K562 (cell line): ENCODE measurements around the gene PHOX2A. TPM values are rescaled to one million over a fixed set of nuclear protein-coding genes. Genes with fewer than 3 reads are reported as not detected.
"Not testable (repeated sequence)": the region's sequence is repeated elsewhere in the genome, so short reads cannot be mapped to it uniquely, and the experiment has no call there.

Experiments used
- ATAC-seq: fragments of 200-7000 bp; cut with Tn5 transposase; 3 replicates; pipeline ENCODE4 v1.9.1; 2020; ENCODE audit warnings: moderate library complexity
- BruUV-seq: library from RNA; stranded (reverse); fragments of 400-500 nt; replicated peaks from 2 replicates; lab custom pipeline; 2021; lab: Mats Ljungman, UMichigan
- CTCF ChIA-PET: fragments of 300-600 bp; formaldehyde crosslinking; extraction: SDS; loops from one replicate; lab custom pipeline; 2021; ENCODE audit warnings: low intra/inter-chr PET ratio; lab: Yijun Ruan, JAX
- POLR2A ChIA-PET: fragments of 300-600, 350-650 bp; sonication (Branson Sonifier 250); formaldehyde crosslinking; extraction: SDS; loops from one replicate; lab custom pipeline; 2021; ENCODE audit warnings: antibody characterized with exemption, inconsistent platforms; lab: Yijun Ruan, JAX
- DNase-seq, 4 experiments: peaks; one replicate each; pipeline versions ENCODE4 v3.0.0 to v3.0.0-alpha.2; 2011 to 2018; ENCODE audit warnings: low spot score in 3 of 4, mixed read lengths in 3 of 4; ENCODE audit errors: extremely low read depth in 1 of 4
- FAIRE-seq: peaks from 2 replicates; lab custom pipeline; 2011; peaks lifted over from hg19 to GRCh38; lab: Jason Lieb, UNC
- H2AFZ ChIP-seq: 2 replicates; pipeline ENCODE4 v1.6.0; 2011; ENCODE audit warnings: low read depth, low read length, control low read depth, inconsistent platforms
- H3K27ac ChIP-seq: fragments of 200-600 bp; 3 replicates; pipeline ENCODE4 v1.8.0; 2011; ENCODE audit warnings: low read depth, mild to moderate bottlenecking, control low read depth, inconsistent platforms, low read length, moderate library complexity, mixed read lengths; ENCODE audit errors: extremely low read depth
- H3K27me3 ChIP-seq, 2 experiments: fragments of 300-600 bp in 1 of 2; 2 replicates in 1 of 2; 3 replicates in 1 of 2; pipeline versions ENCODE4 v1.6.0 to v1.8.0; 2011; ENCODE audit warnings: inconsistent platforms in 2 of 2, low read length in 2 of 2, mild to moderate bottlenecking in 1 of 2, mixed read lengths in 1 of 2, moderate library complexity in 1 of 2; ENCODE audit not compliant: control insufficient read depth in 2 of 2, insufficient read depth in 2 of 2
- H3K36me3 ChIP-seq: fragments of 300-600 bp; 3 replicates; pipeline ENCODE4 v1.8.0; 2011; ENCODE audit warnings: mild to moderate bottlenecking, low read length, inconsistent platforms; ENCODE audit not compliant: control insufficient read depth, insufficient read depth
- H3K4me1 ChIP-seq, 2 experiments: fragments of 200-600 bp in 1 of 2; replicated peaks in 1 of 2; 2 replicates in 1 of 2; 3 replicates in 1 of 2; pipeline versions ENCODE4 v1.5.1 to v1.8.0; 2011; ENCODE audit warnings: inconsistent platforms in 2 of 2, low read length in 2 of 2, mild to moderate bottlenecking in 1 of 2, mixed read lengths in 1 of 2, moderate library complexity in 1 of 2; ENCODE audit not compliant: control insufficient read depth in 2 of 2, insufficient read depth in 2 of 2
- H3K4me2 ChIP-seq: 2 replicates; pipeline ENCODE4 v1.6.1; 2011; ENCODE audit warnings: low read length, control low read depth, inconsistent platforms, mixed read lengths; ENCODE audit not compliant: insufficient read depth
- H3K4me3 ChIP-seq: fragments of 200-600 bp; sonication (generic), shearing (Covaris generic); 2 replicates; pipeline ENCODE4 v1.5.1; 2016; ENCODE audit warnings: control low read depth, inconsistent platforms
- H3K79me2 ChIP-seq: fragments of 200-600 bp; 3 replicates; pipeline ENCODE4 v1.8.0; 2011; ENCODE audit warnings: low read length, inconsistent platforms; ENCODE audit not compliant: control insufficient read depth, insufficient read depth
- H3K9ac ChIP-seq, 2 experiments: 2 replicates each; pipeline versions ENCODE4 v1.6.0 to v1.6.1; 2011; ENCODE audit warnings: low read depth in 2 of 2, low read length in 2 of 2, control low read depth in 1 of 2, inconsistent platforms in 1 of 2, mild to moderate bottlenecking in 1 of 2, mixed read lengths in 1 of 2; ENCODE audit not compliant: insufficient read depth in 1 of 2
- H3K9me1 ChIP-seq: one replicate; pipeline ENCODE4 v1.6.0; 2011; ENCODE audit warnings: inconsistent platforms, mild to moderate bottlenecking, low read length, moderate library complexity; ENCODE audit not compliant: control insufficient read depth, insufficient read depth
- H3K9me3 ChIP-seq: replicated peaks from 2 replicates; pipeline ENCODE4 v1.5.1; 2011; ENCODE audit warnings: low read depth, low read length, inconsistent platforms; ENCODE audit not compliant: control insufficient read depth, insufficient read depth
- H4K20me1 ChIP-seq: replicated peaks from 2 replicates; pipeline ENCODE4 v1.6.1; 2011; ENCODE audit warnings: low read length, inconsistent platforms, mixed read lengths; ENCODE audit not compliant: control insufficient read depth, insufficient read depth
- BACH1 ChIP-seq: fragments of 200-800 bp; sonication (Bioruptor generic); IDR thresholded peaks from 2 replicates; pipeline ENCODE4 v1.6.1; 2016; ENCODE audit warnings: missing genetic modification characterization, missing compliant biosample characterization
- EHMT2 ChIP-seq: fragments of 450-650 bp; IDR thresholded peaks from 2 replicates; pipeline ENCODE4 v1.6.1; 2018; ENCODE audit warnings: antibody characterized with exemption
- GATAD2B ChIP-seq: fragments of 450-650 bp; IDR thresholded peaks from 2 replicates; pipeline ENCODE4 v1.6.1; 2017; ENCODE audit warnings: mild to moderate bottlenecking, borderline replicate concordance
- HDAC2 ChIP-seq: fragments of 450-650 bp; IDR thresholded peaks from 2 replicates; pipeline ENCODE4 v1.6.1; 2016; ENCODE audit warnings: mild to moderate bottlenecking
- MEF2A ChIP-seq: IDR thresholded peaks from 2 replicates; pipeline ENCODE4 v1.6.1; 2011; ENCODE audit warnings: low read depth, mild to moderate bottlenecking, low read length, moderate library complexity; ENCODE audit not compliant: control insufficient read depth
- MTA2 ChIP-seq: fragments of 450-650 bp; IDR thresholded peaks from 2 replicates; pipeline ENCODE4 v1.6.1; 2016; ENCODE audit warnings: low read depth
- RBM39 ChIP-seq: fragments of 200-400 bp; formaldehyde crosslinking; optimal IDR thresholded peaks from 2 replicates; pipeline ENCODE3; 2018; ENCODE audit warnings: low read depth, low read length
- TAF1 ChIP-seq: IDR thresholded peaks from 2 replicates; pipeline ENCODE4 v1.6.1; 2011; ENCODE audit warnings: mild to moderate bottlenecking, low read length, moderate library complexity; ENCODE audit not compliant: insufficient read depth, control insufficient read depth, severe bottlenecking; ENCODE audit errors: extremely low read depth
- ZBTB7A ChIP-seq: IDR thresholded peaks from 2 replicates; pipeline ENCODE4 v1.6.1; 2011; ENCODE audit warnings: low read depth, mild to moderate bottlenecking, low read length, moderate library complexity, borderline replicate concordance; ENCODE audit not compliant: control insufficient read depth
- ZNF644 ChIP-seq: fragments of 200-800 bp; sonication (Bioruptor generic); IDR thresholded peaks from 2 replicates; pipeline ENCODE4 v1.6.1; 2016; ENCODE audit warnings: low read depth, missing genetic modification characterization, missing compliant biosample characterization
- WGBS: fragments of 100-300 bp; shearing (Covaris generic); methylation state at CpG from one replicate; pipeline ENCODE4 v1.1.6; 2016; ENCODE audit warnings: low coverage, mixed read lengths; ENCODE audit not compliant: insufficient coverage; ENCODE audit errors: missing lambda C conversion rate; 5-methylcytosine and 5-hydroxymethylcytosine counted together
- in situ Hi-C: fragments of 300-500 bp; cut with MboI; formaldehyde crosslinking; loops from 4 replicates; pipeline ENCODE4 v1.15.0; 2018; ENCODE audit warnings: inconsistent platforms, mixed read lengths
- intact Hi-C: fragments of 100-400 bp; cut with micrococcal nuclease; formaldehyde crosslinking; loops from 2 replicates; pipeline ENCODE4 v1.14.2; 2022
- polyA plus RNA-seq, 8 experiments: library from polyadenylated mRNA; depleted of rRNA in 4 of 8; stranded (reverse) in 5 of 8; unstranded in 3 of 8; fragments of >200 nt; fragmentation: Nextera tagmentation in 2 of 8; fragmentation: Illumina TruSeq in 1 of 8; extraction: Ambion mirVana in 2 of 8; extraction: Trizol in 1 of 8; gene quantifications; 2 replicates each; pipeline versions ENCODE4 v1.2.1 to v1.2.3, GENCODE V29; 2011 to 2014; ENCODE audit warnings: inconsistent platforms in 1 of 8, missing spikeins in 1 of 8
- total RNA-seq, 7 experiments: library from RNA; depleted of rRNA in 6 of 7; stranded (reverse); fragments of >200 nt in 6 of 7; fragmentation: Illumina TruSeq in 2 of 7; extraction: Trizol in 2 of 7; gene quantifications; 2 replicates each; pipeline versions ENCODE4 v1.2.1 to v1.2.3, GENCODE V29; 2011 to 2021; ENCODE audit warnings: low replicate concordance in 1 of 7

Gene PHOX2A
- total and polyA plus RNA-seq, 9 of the 15 experiments (the other 6 are each of a cell fraction or from before 2014, with no cell fraction given) = not detected

DNA sequence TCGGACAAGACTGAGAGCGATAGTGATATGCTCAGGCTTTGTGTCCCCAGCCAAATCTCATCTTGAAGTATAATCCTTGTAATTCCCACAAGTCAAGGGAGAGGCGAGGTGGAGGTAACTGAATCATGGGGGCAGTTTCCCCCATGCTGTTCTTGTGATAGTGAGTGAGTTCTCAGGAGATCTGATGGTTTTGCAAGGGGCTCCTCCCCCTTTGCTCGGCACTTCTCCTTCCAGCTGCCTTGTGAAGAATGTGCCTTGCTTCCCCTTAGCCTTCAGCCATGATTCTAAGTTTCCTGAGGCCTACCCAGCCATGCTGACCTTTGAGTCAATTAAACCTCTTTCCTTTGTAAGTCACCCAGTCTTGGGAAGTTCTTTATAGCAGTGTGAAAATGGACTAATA lies 34.9 kb downstream of the PHOX2A start:
- Histone ChIP-seq H3K9me1 (no peaks in the 10 kb centered on the region), H3K4me2 (no peak overlapping the region), H3K79me2 (no peaks in the 10 kb centered on the region), H3K36me3 (no peaks in the 10 kb centered on the region), H3K9ac (no peak overlapping the region), H3K27ac (no peak overlapping the region), H3K4me1 (no peaks in the 10 kb centered on the region; a peak in 1 of 5 replicates), H4K20me1 (no peaks in the 10 kb centered on the region), H3K9me3 (no peaks in the 10 kb centered on the region; the same call in 1 of the 2 replicates), H2AFZ (no peak overlapping the region), H3K27me3 (no peaks in the 10 kb centered on the region), H3K4me3 (no peak overlapping the region)
- no peak for TF ChIP-seq HDAC2
- TF ChIP-seq GATAD2B = no peak
- no peak for FAIRE-seq
- in situ Hi-C loops (no loop called here), intact Hi-C loops (no loop called here)
- ATAC-seq = no peak
- no TSS peak for BruUV-seq
- 10% methylated on average over 4 of the region's 4 CpGs for WGBS
- no peak for DNase-seq
- ChIA-PET POLR2A (interaction anchor here (0.6 kb wide), 1 partner anchor 636 kb away, joined by 3 read pairs; no protein-coding TSS in a partner anchor), CTCF (no interaction called here)

DNA sequence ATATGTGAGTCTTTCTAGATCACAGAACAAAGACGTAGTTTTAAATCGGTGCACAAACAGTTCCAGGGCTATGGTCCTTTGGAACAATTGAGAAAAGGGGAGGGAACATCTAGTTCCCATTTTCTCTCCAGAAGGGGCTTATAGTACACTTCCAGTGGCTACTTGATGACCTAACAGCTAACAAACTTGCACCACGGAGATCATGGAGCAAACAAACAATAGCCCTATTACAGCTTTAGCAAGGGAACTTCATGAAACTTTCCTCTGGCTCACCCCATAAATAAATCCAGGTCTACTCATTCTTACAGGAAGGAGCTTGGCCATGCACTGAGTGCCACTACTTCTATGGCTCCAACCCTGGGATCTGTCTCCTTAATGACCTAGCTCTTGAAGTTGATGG lies 35.7 kb downstream of the PHOX2A start:
- Histone ChIP-seq H3K4me3 (no peak overlapping the region), H3K27me3 (no peaks in the 10 kb centered on the region), H2AFZ (no peak overlapping the region), H3K9ac (no peak overlapping the region), H3K4me1 (no peaks in the 10 kb centered on the region; a peak in 1 of 5 replicates), H3K27ac (no peak overlapping the region), H3K9me1 (no peaks in the 10 kb centered on the region), H3K36me3 (no peaks in the 10 kb centered on the region), H3K9me3 (no peaks in the 10 kb centered on the region; the same call in 1 of the 2 replicates), H3K79me2 (no peaks in the 10 kb centered on the region), H4K20me1 (no peaks in the 10 kb centered on the region), H3K4me2 (no peak overlapping the region)
- WGBS = 21% methylated on average over 3 of the region's 3 CpGs
- ATAC-seq = no peak
- TF ChIP-seq MTA2 (no peak), ZNF644 (no peak), RBM39 (no peak), EHMT2 (no peak), ZBTB7A (no peak), TAF1 (no peak), BACH1 (tag) (no peak), MEF2A (no peak)
- POLR2A ChIA-PET = interaction anchor here (0.6 to 1.2 kb wide), 6 partner anchors 8 to 635 kb away, joined by 3 to 4 read pairs (median 3); partner anchors contain the start of gene FOLR2
- in situ Hi-C loops (no loop called here), intact Hi-C loops (no loop called here)
- no peak for FAIRE-seq
- BruUV-seq = no TSS peak
- CTCF ChIA-PET = no interaction called here
- DNase-seq = no peak

DNA sequence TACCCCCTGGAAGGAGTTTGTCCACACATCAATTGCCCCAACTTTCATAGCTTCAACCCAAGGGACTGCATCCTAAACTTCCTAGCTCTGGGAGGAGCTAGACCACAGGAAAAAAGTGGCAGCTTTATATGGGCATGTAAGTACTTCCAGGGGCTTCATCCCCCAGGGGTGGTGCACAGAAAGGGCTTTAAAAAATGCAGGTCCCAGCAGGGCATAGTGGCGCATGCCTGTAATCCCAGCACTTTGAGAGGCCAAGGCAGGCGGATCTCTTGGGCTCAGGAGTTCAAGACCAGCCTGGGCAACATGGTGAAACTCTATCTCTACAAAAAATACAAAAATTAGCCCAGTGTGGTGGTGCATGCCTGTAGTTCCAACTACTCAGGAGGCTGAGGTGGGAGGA lies 37.2 kb downstream of the PHOX2A start:
- H3K4me2 ChIP-seq, CTCF ChIA-PET, H3K4me1 ChIP-seq, FAIRE-seq, intact Hi-C loops, H3K9me3 ChIP-seq, POLR2A ChIA-PET, H4K20me1 ChIP-seq, H2AFZ ChIP-seq, H3K27me3 ChIP-seq, BruUV-seq, H3K4me3 ChIP-seq, in situ Hi-C loops, H3K27ac ChIP-seq, DNase-seq, H3K9me1 ChIP-seq, H3K36me3 ChIP-seq, ATAC-seq, H3K79me2 ChIP-seq, H3K9ac ChIP-seq: not testable (repeated sequence)
- 24% methylated on average over 2 of the region's 2 CpGs for WGBS
